Ecto neural progenitor cell (in vitro differentiated cells): Measurements from ENCODE around the gene FOXP1.

Source experiments
- DNase-seq: peaks from one replicate; pipeline ENCODE4 v3.0.0-alpha.2; 2018; ENCODE audit warnings: low spot score

FOXP1 gene

DNA sequence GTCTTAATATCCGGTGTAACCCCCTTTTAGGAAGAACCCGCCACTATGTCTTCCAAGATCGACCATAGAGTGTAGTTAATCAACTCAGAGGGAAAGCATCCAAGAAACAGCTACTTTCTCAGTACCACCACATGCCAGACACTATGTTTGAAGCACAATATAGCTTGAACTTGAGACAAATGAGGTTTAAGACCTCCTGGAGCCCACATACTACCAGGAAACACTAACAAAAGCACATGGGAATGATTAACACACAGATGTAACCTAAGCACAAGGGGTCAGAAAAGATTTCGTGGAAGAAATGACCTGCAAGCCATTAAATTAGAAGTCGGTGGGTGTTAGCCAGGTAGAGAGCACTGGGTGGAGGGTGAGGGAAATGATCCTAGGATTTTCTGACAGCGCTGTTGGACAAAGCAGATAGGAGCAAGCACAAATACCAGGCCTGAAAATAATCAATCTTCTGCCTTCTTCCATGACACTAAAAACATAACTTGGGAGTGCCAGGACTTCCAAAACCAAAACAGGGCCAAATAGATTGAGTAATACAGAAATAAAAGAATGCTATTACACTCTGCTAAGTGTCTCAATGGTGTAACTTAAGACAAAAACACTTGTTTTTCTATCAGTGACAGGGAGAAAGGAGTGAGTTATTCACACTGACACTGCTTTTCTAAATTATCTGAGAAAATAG is 213.7 kb downstream of the FOXP1 start:
- no peak for DNase-seq

DNA sequence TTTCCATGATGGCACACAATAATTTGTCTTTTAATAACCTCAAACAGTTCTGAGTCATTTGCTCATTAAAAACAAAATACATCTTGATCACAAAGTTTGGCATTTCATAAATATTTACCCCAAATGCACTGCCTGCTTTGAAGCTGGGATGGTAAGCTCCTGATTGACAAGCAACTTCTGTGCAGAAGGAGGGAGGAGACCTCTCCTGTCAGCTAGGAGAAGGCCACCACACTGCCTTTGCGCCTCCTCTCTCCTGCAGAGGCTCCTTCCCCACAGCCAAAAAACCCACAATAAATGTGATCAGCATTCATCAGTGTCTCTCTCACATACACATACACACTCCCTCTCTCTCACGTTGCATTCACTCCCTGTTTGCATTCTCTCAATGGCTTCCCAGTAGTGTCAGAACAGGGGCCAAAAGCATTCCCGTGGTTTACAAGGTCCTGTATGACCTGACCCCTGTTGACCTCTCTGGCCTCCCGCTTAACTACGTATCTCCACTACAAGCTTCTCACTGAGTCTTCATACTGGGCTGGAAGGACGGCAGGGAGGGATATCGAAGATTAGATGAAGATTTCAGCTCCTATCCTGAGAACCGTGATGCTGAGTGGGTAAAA is 216.4 kb downstream of the FOXP1 start:
- DNase-seq, result no peak

DNA sequence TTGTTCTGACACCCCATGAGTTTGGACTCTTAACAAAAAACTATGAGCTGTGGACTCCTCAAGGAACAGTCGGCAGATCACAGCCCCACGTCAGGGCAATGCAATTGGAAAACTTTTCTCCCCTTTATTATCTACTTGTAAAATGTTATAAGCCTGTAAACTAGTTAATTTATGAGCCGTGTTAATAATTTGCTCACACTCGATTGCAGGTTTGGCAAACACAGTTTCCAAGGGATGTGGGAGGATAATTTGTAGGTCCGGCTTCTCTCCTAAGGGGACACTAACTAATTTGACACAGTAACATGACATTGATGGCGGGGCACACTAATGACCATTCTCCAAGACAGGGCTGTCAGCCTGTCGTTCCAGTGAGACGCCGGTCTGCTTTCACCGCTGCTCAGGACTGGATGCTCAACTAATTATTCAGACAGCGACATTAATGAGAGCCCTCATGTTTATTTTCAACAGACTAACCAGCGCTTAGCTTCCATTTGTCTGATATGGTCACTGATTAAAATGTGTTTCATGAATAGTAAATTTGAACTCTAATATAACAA is 222.1 kb downstream of the FOXP1 start:
- DNase-seq, result no peak

DNA sequence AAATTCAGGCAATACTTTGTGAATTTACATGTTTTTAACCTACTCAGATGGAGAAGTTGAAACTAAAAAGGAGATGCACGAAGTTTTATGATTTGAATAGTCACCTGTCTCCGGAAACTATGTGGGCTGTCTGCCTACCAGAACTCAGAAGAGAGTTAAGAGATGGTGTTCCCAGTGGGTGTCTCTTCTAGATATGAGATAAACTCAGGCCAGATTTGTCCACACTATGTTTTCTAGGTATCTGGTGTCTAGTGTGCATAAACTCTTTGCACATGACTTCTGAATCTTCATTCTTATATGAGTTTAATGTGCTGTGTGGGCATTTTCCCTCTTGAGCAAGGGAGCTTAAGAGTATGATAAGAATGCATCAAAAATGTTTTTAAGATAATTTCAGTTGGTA is 222.8 kb downstream of the FOXP1 start:
- no peak for DNase-seq

DNA sequence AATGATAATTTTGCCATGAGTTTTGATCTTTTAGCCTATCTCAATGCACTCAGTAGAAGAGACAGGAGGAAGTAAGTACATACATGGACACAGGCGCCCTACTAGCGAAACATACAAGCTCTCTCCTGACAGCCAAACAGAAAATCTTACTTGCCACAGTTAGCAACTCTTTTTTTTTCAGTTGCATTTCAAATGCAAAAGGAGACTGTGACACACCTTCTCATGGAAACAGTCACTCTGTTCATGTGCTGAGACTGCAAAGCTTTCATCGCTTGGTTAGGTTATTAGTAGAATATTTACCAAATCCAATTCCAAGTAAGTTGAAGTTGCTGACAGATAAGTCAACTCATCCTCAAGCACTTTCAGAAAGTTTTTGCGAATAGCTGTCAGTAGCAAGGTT is 223.3 kb downstream of the FOXP1 start:
- no peak for DNase-seq

DNA sequence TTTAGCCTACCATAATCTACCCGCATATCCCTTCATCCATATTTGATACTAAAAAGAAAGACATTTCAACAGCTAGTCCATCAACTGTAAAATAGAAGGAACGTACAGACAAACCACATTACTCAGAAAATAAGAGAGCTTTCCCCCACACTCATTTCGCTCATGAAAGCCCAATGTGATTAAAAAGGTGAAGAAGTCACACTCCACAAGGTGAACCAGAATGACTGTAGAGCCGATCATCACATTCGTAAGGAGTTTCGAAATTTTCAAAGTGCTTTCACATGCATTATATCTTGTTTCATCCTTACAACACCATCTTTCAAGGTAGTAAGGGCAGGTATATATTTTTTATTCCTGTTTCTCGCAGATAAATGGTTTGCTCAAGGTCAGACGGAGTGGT is 225.3 kb downstream of the FOXP1 start:
- DNase-seq, result no peak

DNA sequence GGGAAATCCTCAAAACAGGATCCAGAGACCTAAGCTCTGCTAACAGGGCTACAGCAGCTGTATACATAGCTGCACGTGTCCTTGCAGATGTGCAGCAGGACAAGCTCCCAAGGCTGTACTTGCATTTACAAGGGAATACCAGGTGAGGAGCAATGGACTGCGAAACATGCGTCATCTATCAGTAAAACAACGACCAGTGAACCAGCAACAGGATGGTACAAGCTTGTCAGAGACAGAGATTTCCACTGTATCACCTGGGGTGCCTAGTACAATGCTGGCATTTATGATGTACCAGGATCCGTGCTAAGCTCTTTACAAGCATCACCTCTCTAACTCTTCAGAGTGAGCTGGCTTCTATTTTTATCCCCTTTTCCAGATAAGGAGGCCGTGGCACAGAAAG is 227.3 kb downstream of the FOXP1 start:
- DNase-seq, result no peak

DNA sequence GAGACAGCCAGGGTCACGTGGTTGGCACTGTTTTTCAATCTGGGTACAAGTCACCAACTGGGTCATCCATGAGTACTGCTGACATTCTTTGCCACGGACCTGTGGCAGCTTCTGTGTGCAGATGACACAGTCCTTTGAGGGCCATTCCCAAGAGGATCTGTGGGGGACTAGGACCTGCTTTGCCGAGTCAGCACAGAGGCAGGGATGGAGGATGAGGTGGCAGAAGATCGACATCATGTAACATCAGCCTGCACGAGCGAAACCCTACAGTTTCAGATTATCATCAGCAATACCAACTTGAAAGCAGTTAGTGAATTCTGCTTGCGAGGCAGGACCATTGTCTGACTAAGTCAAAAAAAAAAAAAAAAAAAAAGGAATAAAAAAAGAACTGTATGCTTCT is 227.7 kb downstream of the FOXP1 start:
- DNase-seq, result no peak

DNA sequence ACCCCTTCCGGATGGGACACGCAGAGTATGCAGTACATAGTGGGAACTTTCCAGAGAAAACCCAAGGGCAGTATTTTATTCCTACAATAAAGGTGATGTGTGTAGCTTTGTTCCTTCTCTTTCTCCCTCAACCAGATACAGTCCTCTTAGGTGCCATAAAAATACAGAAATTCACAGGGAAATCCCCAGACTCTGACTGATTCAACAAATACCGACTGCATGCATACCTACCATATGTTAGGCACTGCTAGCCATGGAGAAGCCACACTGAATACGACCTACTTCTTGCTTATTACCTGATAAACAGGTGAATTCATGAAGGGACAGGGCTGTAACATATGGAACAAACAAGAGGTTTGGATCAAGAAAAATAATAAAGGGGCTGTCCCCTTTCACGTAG is 228.5 kb downstream of the FOXP1 start:
- DNase-seq, result no peak

DNA sequence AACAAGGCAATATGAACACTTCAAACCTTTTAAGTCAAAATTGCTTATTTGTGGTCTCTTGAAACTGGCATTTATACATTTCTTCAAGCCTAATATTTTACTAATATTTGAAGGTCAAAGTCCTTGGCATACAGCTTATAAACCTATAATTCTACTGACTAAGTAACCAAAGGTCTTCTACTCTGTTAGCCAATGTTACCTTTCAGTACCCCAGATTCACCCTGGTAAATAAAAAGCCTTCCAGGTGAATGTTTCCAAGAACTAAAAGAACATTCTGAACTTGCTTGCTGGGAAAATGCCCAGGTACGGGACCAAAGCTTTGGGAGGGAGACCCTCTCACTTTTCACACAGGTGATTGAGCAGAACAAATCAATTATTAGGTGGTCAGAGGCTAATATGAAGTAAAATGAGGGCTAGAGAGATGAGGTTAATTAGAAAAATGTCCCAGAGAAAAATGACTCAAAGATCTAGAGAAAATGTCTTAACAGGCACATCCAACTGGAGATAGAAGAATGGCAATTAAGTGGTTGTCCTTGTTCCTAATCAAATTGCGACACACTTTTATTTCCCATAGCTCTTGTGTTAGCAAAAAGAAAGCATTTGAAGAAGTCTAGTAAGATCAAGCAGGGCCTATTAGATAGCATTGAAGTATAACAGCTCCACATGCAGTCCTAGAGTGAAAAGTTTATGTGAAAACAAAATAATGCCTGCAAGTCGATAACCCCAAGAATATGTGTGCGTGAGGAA is 232.0 kb downstream of the FOXP1 start:
- DNase-seq, result no peak

DNA sequence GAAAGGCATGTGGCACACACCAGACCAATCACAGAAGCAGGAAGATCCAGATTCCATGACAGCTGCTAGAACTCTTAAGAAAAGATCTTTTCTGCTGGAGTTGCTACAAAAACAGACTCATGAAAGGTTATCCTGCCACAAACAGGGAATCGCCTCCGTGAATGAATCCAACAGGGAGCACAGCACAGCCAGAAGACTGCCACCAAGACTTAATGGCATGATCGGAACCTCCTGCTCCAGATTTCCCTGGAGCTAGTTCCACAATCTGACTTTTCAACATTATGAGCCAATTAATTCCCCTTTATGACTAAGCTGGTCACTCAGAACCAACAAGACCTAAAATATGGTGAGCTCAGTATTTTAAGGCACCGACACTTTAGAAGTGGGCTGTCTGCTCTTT is 232.5 kb downstream of the FOXP1 start:
- no peak for DNase-seq

DNA sequence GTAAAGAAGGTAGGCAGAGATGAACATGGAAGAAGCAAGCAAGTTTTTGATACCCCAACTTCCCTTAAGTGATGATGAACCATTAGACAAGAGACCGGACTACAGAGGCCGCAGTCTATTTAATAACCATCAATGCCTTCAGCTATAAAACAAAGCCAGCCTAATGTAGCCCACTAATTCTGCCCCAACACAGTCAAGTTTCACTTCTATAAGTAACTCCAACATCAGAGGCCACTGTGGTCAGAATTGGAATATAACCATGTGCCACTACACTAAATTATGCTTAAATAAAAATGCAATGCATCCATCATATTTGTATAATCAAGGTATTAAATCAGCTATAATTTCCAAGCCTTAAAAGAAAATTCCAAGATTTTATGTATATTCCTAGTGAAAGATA is 234.7 kb downstream of the FOXP1 start:
- no peak for DNase-seq

DNA sequence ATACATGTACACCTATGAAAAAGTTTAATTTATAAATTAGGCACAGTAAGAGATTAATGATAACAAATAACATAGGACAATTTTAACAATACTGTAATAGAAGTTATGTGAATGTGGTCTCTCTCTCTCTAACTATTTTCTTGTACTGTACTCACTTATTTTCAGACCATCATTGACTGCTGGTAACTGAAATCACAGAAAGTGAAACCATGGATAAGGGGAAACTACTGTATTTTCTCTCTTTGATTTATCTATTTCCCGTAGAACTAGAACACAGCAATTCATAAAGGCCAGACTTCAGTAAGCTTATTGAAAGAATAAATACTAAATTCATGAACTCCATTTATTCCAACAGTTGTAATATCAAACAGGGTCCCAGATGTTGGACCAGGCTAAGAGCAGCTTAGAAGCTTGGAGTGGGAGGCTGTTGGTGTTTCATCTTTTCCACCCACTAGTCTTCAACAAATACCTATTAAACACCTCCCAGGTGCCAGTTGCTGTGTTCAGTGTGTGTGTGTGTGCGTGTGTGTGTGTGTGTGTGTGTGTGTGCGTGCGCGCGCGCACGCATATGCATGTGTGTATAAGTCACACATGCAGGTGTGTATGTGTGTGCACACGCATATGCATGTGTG is 235.4 kb downstream of the FOXP1 start:
- no peak for DNase-seq

DNA sequence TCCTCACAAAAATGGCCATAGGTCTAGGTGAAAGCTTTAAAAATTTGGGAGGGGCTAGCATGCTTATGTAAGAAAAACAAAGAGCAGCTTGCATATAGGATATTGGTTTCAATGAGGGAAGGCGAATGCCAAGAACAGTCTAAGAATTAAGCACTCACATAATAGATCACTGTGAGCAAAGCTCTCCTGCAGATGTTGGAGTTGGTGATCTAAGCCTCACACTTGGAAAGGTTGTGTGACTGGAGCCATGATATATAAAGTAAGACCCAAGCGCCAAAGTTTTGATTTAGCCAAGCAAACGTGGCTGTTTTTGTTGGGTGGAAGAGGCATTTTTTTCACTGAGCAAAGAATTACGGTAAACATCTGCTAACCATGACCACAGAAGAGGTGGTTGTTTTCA is 237.5 kb downstream of the FOXP1 start:
- no peak for DNase-seq

DNA sequence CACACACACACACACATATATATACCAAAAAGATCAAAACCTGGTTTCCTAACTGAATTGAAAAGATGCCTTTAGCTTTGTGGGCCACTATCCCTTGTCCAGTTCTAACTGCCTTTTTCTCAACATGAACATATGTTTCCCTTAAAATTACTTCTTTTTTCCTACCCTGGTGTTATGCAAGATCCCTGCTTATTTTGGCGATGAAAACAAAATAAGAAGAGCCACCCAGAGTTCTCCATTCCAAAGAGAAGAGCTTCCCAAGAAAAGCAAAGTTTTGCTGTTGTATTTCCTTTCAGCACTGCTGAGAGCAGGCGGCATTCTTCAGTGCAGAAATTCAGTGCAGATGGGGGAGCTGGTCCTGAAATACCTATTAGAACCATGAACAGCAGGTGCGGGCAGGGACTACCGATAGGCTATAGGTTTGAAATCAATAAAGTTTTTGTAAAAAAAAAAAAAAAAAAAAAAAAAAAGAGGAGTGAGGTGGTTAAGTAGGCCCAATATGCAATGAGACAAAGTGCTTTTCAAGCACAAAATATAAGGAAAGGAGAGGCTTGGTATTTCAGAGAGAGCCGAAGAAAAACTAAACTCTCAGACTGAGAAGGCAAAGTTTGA is 238.0 kb downstream of the FOXP1 start:
- DNase-seq, result no peak

DNA sequence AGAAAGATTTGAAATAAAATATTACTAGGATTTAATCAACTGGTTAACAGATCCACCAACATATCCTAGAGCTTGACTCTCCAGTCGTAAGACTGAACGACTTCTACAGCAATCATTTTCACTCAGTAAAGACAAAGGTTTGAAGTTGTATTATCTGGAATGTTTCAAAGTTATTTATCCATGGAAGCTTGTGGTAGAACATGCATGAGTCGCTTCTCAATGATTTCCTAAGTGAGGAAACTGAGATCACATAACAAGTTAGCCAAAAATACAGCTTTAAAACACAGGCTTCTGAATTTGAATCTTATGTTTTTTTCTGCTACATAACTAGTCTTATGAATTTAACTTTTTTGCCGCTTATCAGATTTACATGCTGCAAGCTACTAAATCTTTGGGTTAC is 241.8 kb downstream of the FOXP1 start:
- DNase-seq, result no peak

DNA sequence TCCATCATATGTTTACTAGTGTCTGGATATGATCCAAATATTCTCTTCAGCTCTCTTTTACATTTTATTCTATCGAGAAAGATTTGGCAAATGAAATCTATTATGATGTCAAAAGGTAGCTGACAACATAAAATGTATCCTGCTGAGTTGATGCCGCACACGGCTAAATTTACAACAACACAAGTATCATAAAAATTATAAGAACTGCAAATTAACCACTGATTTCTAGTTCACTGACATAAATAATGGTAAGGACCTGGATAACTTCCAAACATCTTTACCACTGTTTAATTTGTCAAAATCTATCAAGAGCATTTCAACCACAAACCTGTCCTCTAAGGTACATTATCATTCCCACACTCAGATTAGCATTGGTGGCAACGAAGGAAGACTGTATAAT is 244.5 kb downstream of the FOXP1 start:
- no peak for DNase-seq

DNA sequence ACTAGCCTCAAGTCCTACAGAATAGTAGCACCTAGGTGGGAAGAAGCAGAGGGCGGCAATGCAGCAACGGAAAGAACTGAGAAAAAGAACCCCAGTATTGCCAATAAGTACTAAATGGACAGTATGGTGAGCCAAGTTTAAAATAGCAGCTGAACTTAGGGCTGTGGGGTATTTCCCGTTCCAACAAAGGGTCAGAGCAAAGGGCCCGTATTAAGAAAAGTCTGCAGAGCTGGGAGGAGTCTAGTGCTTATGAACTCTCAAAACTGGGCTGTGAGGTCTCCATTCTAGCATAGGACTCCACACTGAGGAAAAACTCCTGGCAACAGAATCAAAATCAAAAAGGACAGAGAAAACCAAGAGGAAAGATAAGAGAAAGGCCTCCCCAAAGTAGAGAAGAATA is 250.7 kb downstream of the FOXP1 start:
- DNase-seq, result no peak

DNA sequence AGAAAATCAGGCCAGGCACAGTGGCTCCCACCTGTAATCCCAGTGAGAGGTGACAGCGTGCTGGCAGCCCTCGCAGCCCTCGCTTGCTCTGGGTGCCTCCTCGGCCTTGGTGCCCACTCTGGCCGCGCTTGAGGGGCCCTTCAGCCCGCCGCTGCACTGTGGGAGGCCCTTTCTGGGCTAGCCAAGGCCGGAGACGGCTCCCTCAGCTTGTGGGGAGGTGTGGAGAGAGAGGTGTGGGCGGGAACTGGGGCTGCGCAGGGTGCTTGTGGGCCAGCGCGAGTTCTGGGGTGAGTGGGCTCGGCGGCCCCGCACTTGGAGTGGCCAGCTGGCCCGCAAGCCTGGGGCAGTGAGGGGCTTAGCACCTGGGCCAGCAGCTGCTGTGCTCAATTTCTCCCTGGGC is 252.6 kb downstream of the FOXP1 start:
- DNase-seq, result no peak

DNA sequence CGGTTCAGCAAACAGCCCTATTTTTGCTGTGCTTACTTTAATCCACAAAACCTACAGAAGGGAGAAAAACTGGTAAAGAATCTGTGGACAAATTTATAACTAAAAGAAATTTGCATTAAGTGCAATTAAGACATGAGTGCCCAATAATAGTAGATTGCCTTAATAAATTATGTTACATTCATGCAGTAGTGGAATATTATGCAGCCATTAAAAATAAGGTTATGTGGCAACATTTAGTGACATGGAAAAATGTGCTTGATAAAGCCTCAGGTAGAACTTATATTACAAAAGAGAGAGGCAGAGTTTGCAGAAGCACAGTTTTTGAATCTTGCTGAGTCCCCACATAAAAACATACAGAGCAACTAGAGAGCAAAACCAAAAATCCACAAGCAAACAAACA is 253.0 kb downstream of the FOXP1 start:
- no peak for DNase-seq

DNA sequence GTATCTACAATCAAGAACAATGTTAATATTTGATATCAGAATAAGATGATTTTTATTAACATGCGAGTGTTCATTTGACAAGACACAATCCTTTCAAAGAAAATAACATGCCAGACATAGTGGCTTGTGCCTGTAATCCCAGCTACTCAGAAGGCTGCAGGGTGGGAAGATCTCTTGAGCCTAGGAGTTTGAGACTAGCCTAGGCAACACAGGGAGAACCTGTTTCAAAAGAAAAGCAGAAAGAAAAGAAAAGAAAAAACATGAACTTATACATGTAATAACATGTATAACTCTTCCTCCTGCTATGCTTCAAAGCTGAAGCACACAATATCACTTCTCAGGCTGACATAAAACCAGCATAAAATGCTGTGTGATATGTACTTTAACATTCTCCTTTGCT is 253.7 kb downstream of the FOXP1 start:
- no peak for DNase-seq

DNA sequence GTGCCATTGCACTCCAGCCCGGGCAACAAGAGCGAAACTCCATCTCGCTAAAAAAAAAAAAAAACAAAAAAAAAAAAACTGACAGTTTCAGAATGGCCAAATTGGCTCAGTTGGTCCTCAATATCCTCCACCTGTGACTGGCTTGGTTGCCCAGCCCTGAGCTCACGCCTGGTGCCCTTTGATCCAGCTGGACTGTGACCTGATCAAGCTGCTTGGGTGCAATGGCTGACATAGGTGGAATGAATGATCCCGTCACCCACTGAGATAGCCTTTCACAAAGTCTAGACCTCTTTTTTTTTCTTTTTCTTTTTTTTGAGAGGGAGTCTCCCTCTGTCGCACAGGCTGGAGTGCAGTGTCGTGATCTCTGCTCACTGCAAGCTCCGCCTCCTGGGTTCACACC is 254.6 kb downstream of the FOXP1 start:
- DNase-seq, result no peak
